Transverse colon (tissue), 4 donors: ENCODE data around the gene OR5B21. TPM values are rescaled to one million over a fixed set of nuclear protein-coding genes. Genes with fewer than 3 reads are reported as not detected.

Source experiments
- DNase-seq: peaks from one replicate; pipeline ENCODE4 v3.0.0-alpha.2; 2019
- H3K27ac ChIP-seq, 4 donors: fragments of 200-600 bp; sonication (generic); 2 replicates each; pipeline ENCODE4 v1.5.1; 2016 to 2018; ENCODE audit warnings: inconsistent platforms in 4 of 4
- H3K27me3 ChIP-seq: fragments of 200-600 bp; sonication (generic); 2 replicates; pipeline ENCODE4 v1.5.1; 2017; ENCODE audit warnings: inconsistent platforms
- H3K36me3 ChIP-seq, 4 donors: fragments of 200-600 bp; sonication (generic); 2 replicates each; pipeline ENCODE4 v1.5.1; 2017 to 2019; ENCODE audit warnings: inconsistent platforms in 4 of 4
- H3K4me1 ChIP-seq, 4 donors: fragments of 200-600 bp; sonication (generic); 2 replicates each; pipeline ENCODE4 v1.5.1; 2017 to 2020; ENCODE audit warnings: inconsistent platforms in 4 of 4
- H3K4me3 ChIP-seq, 4 donors: fragments of 200-600 bp; sonication (generic); 1 replicate in 1 of 4; 2 replicates in 3 of 4; pipeline versions ENCODE4 v1.5.1 to v1.6.1; 2017 to 2019; ENCODE audit warnings: inconsistent platforms in 4 of 4
- H3K9me3 ChIP-seq, 2 donors: fragments of 200-600 bp; sonication (generic); 2 replicates each; pipeline ENCODE4 v1.5.1; 2017 to 2019; ENCODE audit warnings: inconsistent platforms in 2 of 2
- CTCF ChIP-seq, 5 experiments: fragments of 200-600 bp in 3 of 5; fragments of 450-650 bp in 2 of 5; sonication (generic) in 3 of 5; IDR thresholded peaks; 1 replicate in 2 of 5; 2 replicates in 3 of 5; pipeline ENCODE4 v1.5.1; 2016 to 2017; ENCODE audit warnings: antibody characterized with exemption in 5 of 5, inconsistent platforms in 3 of 5, mild to moderate bottlenecking in 2 of 5, moderate library complexity in 1 of 5
- EP300 ChIP-seq: sonication (generic); formaldehyde crosslinking; IDR thresholded peaks from one replicate; pipeline ENCODE4 v1.6.1; 2017; ENCODE audit warnings: antibody characterized with exemption, low read depth
- POLR2A ChIP-seq: fragments of 450-650 bp; IDR thresholded peaks from one replicate; pipeline ENCODE4 v1.6.1; 2016; ENCODE audit warnings: antibody characterized with exemption, mild to moderate bottlenecking, moderate library complexity
- POLR2AphosphoS5 ChIP-seq, 3 donors: sonication (generic); formaldehyde crosslinking; IDR thresholded peaks; one replicate each; pipeline ENCODE4 v1.6.1; 2016; ENCODE audit warnings: antibody characterized with exemption in 3 of 3
- WGBS, 2 donors: methylation state at CpG; one replicate each; pipeline ENCODE4 v1.1.5; 2018; ENCODE audit warnings: low coverage in 1 of 2; 5-methylcytosine and 5-hydroxymethylcytosine counted together
- in situ Hi-C, 4 donors: fragments of 200-750 bp; cut with MboI; loops; one replicate each; pipeline versions ENCODE4 v1.15.0 to v1.15.1; 2017; ENCODE audit warnings: low sequenced_read_pairs in 3 of 4, low pct_ligation_motif_present in 1 of 4, low pct_unique_long_range_greater_than_20kb in 1 of 4
- intact Hi-C: fragments of 100-400 bp; cut with DNase I; formaldehyde crosslinking; loops from one replicate; pipeline ENCODE4 v1.15.1; 2023; ENCODE audit warnings: low total_unique reads
- total RNA-seq, 4 donors: library from RNA; depleted of rRNA; stranded (reverse); fragments of >200 nt; gene quantifications; one replicate each; pipeline ENCODE4 v1.1.0, GENCODE V29; 2016

Gene OR5B21
- total RNA-seq, 4 donors from 2014 or later = not detected

GRCh38 chr11:58530236-58530635 is 22.3 kb upstream of the OR5B21 start:
- intact Hi-C loops = no loop called here
- DNase-seq = no peak
- H3K4me3 ChIP-seq = no peak overlapping the region
- no peak overlapping the region for H3K27ac ChIP-seq
- H3K9me3 ChIP-seq = no peaks in the 10 kb centered on the region
- 80% methylated on average over 3 of the region's 3 CpGs; no CpG with 5 or more reads in 1 of the 2 donors for WGBS, 2 donors
- TF ChIP-seq POLR2AphosphoS5 (IDR thresholded peaks at IDR 0.05) = no peak
- no peak for TF ChIP-seq EP300
- no peak for TF ChIP-seq CTCF (IDR thresholded peaks at IDR 0.05)
- TF ChIP-seq POLR2A = no peak
- H3K27me3 ChIP-seq = no peaks in the 10 kb centered on the region
- peaks cover 0 to 8% (median 0%) of the 10 kb centered on the region in 4 donors for H3K4me1 ChIP-seq
- H3K36me3 ChIP-seq = peaks cover 0 to 23% (median 7%) of the 10 kb centered on the region in 4 donors
- in situ Hi-C loops = no loop called here

- no peak for DNase-seq
- in situ Hi-C loops (no loop called here), intact Hi-C loops (no loop called here)
- H3K27me3 ChIP-seq = no peaks in the 10 kb centered on the region
- TF ChIP-seq POLR2AphosphoS5 (IDR thresholded peaks at IDR 0.05) (no peak), CTCF (IDR thresholded peaks at IDR 0.05) (no peak), POLR2A (no peak), EP300 (no peak)
- H3K36me3 ChIP-seq = peaks cover 0 to 17% (median 3%) of the 10 kb centered on the region in 4 donors
- 93% methylated on average over 6 of the region's 6 CpGs; no CpG with 5 or more reads in 1 of the 2 donors for WGBS, 2 donors
- no peak overlapping the region for H3K27ac ChIP-seq
- no peak overlapping the region for H3K4me3 ChIP-seq
- H3K9me3 ChIP-seq = no peaks in the 10 kb centered on the region
- peaks cover 0 to 23% (median 8%) of the 10 kb centered on the region in 4 donors for H3K4me1 ChIP-seq
Observed at GRCh38 chr11:58527429-58527828, 19.5 kb upstream of the OR5B21 start.

- WGBS, 2 donors = 60 to 65% methylated on average over 3 of the region's 3 CpGs
- DNase-seq = no peak
- H3K36me3 ChIP-seq = peaks cover 0 to 12% (median under 1%) of the 10 kb centered on the region in 4 donors
- no peak for TF ChIP-seq EP300
- intact Hi-C loops (no loop called here), in situ Hi-C loops (no loop called here)
- H3K4me3 ChIP-seq = no peak overlapping the region
- no peaks in the 10 kb centered on the region for H3K27me3 ChIP-seq
- no peak overlapping the region for H3K27ac ChIP-seq
- H3K4me1 ChIP-seq = peaks cover 0 to 23% (median 8%) of the 10 kb centered on the region in 4 donors
- H3K9me3 ChIP-seq = no peaks in the 10 kb centered on the region
Observed at GRCh38 chr11:58526721-58527120, 18.8 kb upstream of the OR5B21 start.

- H3K27ac ChIP-seq = peak overlapping the region; percentile 3 to 33 (median 8)
- H3K4me1 ChIP-seq = peaks cover 0 to 23% (median 8%) of the 10 kb centered on the region in 4 donors
- H3K4me3 ChIP-seq = no peak overlapping the region
- H3K9me3 ChIP-seq = no peaks in the 10 kb centered on the region
- intact Hi-C loops = no loop called here
- TF ChIP-seq POLR2A (no peak), POLR2AphosphoS5 (IDR thresholded peaks at IDR 0.05) (no peak), EP300 (no peak), CTCF (IDR thresholded peaks at IDR 0.05) (no peak)
- in situ Hi-C loops = no loop called here
- 17 to 18% methylated on average over 6 of the region's 6 CpGs for WGBS, 2 donors
- H3K27me3 ChIP-seq = no peaks in the 10 kb centered on the region
- H3K36me3 ChIP-seq = peaks cover 0 to 12% (median 0%) of the 10 kb centered on the region in 4 donors
- no peak for DNase-seq
Observed at GRCh38 chr11:58525037-58525614, 17.2 kb upstream of the OR5B21 start.
